ENCODE data around the gene EIF5AL1. TPM values are rescaled to one million over a fixed set of nuclear protein-coding genes. Genes with fewer than 3 reads are reported as not detected.
"Not testable (repeated sequence)": the region's sequence is repeated elsewhere in the genome, so short reads cannot be mapped to it uniquely, and the experiment has no call there.

The EIF5AL1 gene
- total RNA-seq, 1 donor from 2014 or later: 0.38 TPM

DNA sequence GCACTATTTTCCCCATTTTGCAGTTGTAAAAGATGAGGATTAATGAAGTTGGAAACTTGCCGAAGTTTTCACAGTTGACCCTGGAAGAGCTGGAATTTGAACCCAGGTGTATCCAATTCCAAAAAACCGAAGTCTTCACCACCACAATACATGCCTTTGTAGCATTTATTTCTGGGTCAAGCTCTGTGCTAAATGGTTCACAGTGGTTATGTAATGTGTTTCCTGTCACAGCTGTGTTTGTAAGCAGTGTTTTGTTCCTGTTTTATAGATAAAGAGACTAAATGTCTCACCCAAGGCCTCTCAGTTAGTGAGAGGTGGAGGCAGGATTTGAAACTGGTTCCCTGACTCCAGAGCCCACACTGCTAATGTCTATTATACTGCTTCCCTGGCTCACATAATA, 30.3 kb downstream of the EIF5AL1 start:
- DNase-seq (ENCODE audit: low read depth): no peak
- Histone ChIP-seq H3K4me3 (ENCODE audit: low read depth, low read length) (no peak overlapping the region), H3K36me3 (ENCODE audit: control insufficient read depth, insufficient read depth, low read length) (no peaks in the 10 kb centered on the region), H3K27me3 (ENCODE audit: control insufficient read depth, insufficient read depth, low read length) (peaks cover 2% of the 10 kb centered on the region)
- no peak for TF ChIP-seq CTCF (IDR thresholded peaks at IDR 0.05; ENCODE audit: insufficient read depth, low read length, poor library complexity, severe bottlenecking)

GRCh38 chr10:79544408-79544807, 32.1 kb downstream of the EIF5AL1 start:
- not testable (repeated sequence) for H3K36me3 ChIP-seq (ENCODE audit: control insufficient read depth, insufficient read depth, low read length); DNase-seq (ENCODE audit: low read depth); H3K4me3 ChIP-seq (ENCODE audit: low read depth, low read length); H3K27me3 ChIP-seq (ENCODE audit: control insufficient read depth, insufficient read depth, low read length)

DNA sequence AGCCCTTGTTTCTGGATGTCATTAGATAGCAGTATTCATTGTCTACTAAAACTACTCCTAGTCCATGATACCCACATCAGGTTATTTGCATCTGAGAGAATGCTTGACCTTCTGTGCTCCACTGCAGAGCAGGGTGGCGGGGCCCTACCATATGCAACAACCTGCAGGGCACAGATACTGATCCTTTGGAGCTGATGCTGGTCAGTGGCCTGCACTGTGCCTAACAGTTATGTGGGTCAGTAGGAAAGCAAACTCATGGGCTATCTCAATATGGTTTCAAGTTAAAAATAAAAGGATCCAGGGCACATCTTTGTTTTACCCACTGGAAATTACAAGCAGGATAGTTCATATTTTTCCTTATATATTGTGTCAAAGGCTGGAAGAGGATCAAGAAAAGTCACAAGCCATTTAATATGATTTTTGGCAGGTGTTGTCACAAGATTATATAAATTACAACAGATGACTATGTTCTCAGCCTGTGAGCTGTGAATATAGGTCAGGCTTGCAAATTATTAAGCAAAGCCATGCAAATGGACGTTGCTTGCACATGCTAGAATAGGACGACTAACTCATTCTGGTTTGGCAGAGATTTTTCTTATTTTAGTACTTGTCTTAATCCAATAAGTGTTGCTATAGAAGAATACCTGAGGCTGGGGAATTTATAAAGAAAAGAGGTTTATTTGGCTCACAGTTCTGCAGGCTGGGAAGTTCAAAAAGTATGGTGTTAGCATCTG, 32.8 kb downstream of the EIF5AL1 start:
- H3K4me3 ChIP-seq (ENCODE audit: low read depth, low read length); H3K27me3 ChIP-seq (ENCODE audit: control insufficient read depth, insufficient read depth, low read length); DNase-seq (ENCODE audit: low read depth); H3K36me3 ChIP-seq (ENCODE audit: control insufficient read depth, insufficient read depth, low read length): not testable (repeated sequence)

- not testable (repeated sequence) for H3K27me3 ChIP-seq (ENCODE audit: control insufficient read depth, insufficient read depth, low read length); DNase-seq (ENCODE audit: low read depth); H3K36me3 ChIP-seq (ENCODE audit: control insufficient read depth, insufficient read depth, low read length); H3K4me3 ChIP-seq (ENCODE audit: low read depth, low read length)
Measured at GRCh38 chr10:79547128-79547527, 34.8 kb downstream of the EIF5AL1 start.

DNA sequence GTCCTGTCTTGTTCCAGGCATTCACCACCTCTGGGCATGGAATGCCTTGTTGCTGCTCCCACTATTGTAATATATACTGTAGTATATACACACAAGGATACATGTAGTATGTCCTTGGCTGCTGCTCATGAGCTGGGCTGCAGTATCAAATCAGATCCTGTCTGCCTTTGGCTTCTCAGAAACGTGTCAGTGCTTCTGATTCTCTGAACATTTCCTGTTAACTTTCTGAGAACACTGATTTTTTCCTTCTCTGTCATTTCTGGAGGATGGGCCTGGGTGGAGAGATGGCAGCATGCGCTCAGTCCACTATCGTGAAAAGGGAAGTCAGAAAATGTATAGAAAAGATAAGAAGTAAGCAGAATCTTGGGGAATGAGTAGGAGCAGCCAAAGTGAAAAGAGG, 35.6 kb downstream of the EIF5AL1 start:
- Histone ChIP-seq H3K36me3 (ENCODE audit: control insufficient read depth, insufficient read depth, low read length) (no peaks in the 10 kb centered on the region), H3K27me3 (ENCODE audit: control insufficient read depth, insufficient read depth, low read length) (peaks cover 4% of the 10 kb centered on the region), H3K4me3 (ENCODE audit: low read depth, low read length) (no peak overlapping the region)
- TF ChIP-seq CTCF (IDR thresholded peaks at IDR 0.05; ENCODE audit: insufficient read depth, low read length, poor library complexity, severe bottlenecking): no peak
- DNase-seq (ENCODE audit: low read depth): no peak

GRCh38 chr10:79552143-79552542, 39.8 kb downstream of the EIF5AL1 start:
- TF ChIP-seq CTCF (IDR thresholded peaks at IDR 0.05; ENCODE audit: insufficient read depth, low read length, poor library complexity, severe bottlenecking): no peak
- Histone ChIP-seq H3K4me3 (ENCODE audit: low read depth, low read length) (no peak overlapping the region), H3K27me3 (ENCODE audit: control insufficient read depth, insufficient read depth, low read length) (peaks cover 2% of the 10 kb centered on the region), H3K36me3 (ENCODE audit: control insufficient read depth, insufficient read depth, low read length) (no peaks in the 10 kb centered on the region)
- no peak for DNase-seq (ENCODE audit: low read depth)

DNA sequence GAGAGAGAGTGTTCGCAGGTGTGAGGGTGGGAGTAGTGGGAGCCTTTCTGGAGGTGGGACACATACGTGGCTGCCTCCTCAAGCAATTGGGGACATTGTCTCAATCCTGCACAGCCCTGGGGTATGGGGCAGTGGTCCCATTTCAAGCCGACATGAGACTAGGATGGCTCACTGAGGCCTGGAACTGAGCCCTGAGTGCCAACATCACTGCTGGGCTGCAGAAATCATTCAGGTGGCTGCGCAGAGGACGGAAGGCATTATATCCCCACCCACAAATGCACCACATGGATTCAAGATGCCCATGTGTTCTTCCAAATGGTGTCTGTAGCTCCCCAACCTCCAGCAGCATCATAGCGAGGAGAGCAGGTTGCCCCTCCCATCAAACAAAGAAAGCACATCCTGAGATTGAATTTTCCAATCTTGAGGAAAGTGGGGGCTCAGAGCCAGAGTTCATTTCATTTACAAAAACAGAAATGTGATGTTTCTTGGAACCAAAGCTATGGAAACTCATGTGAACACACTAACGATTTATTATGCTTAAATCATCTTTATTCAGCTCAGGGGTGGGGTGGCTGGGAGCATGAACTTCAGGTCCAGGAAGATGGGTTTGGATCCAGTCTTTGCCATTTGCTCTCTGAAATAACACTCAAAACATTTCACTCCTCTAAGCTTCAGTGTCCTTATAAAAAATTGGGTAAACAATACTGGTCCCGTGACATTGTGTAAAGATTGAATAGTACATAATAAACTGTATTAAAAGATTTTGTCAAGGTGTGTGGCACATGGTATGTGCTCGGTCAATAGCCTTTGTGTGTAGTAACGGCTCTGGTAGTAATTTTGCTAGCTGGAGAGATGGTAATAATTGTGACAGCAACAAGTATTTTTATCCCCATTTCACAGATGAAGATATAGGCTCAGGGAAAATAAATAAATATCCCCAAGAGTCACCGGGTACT, 43.3 kb downstream of the EIF5AL1 start:
- Histone ChIP-seq H3K27me3 (ENCODE audit: control insufficient read depth, insufficient read depth, low read length) (no peaks in the 10 kb centered on the region), H3K36me3 (ENCODE audit: control insufficient read depth, insufficient read depth, low read length) (no peaks in the 10 kb centered on the region), H3K4me3 (ENCODE audit: low read depth, low read length) (no peak overlapping the region)
- no peak for TF ChIP-seq CTCF (IDR thresholded peaks at IDR 0.05; ENCODE audit: insufficient read depth, low read length, poor library complexity, severe bottlenecking)
- no peak for DNase-seq (ENCODE audit: low read depth)

DNA sequence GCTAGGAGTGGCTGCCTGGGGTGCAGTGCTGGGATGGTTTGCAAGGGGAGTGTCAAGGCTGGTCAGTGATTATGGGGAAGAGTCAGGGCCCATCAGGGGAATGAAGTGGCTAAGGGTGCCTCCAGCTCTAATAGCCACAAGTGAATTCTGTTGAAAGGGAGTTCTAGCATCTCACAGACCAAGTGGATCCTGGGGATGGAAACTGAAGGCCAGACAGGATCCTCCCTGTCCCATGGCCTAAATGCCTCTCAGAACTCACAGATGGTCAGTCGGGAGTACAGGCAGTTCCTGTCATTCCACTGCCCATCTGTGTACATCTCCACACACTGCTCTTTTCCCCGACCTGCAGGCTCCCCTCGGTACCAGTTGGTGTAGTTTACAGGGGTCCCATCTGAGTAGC, 44.6 kb downstream of the EIF5AL1 start:
- H3K36me3 ChIP-seq (ENCODE audit: control insufficient read depth, insufficient read depth, low read length); H3K27me3 ChIP-seq (ENCODE audit: control insufficient read depth, insufficient read depth, low read length); H3K4me3 ChIP-seq (ENCODE audit: low read depth, low read length); DNase-seq (ENCODE audit: low read depth): not testable (repeated sequence)

Measured in kidney epithelial cell (primary cell).